Thymus (tissue), 11 donors: ENCODE results near the gene ELOVL7. TPM values are rescaled to one million over a fixed set of nuclear protein-coding genes. Genes with fewer than 3 reads are reported as not detected.
"Not testable (repeated sequence)": the region's sequence is repeated elsewhere in the genome, so short reads cannot be mapped to it uniquely, and the experiment has no call there.

Experiments used
- DNase-seq, 9 donors: peaks; one replicate each; pipeline ENCODE4 v3.0.0-alpha.2; 2013; ENCODE audit warnings: low spot score in 9 of 9, low read depth in 6 of 9, missing footprints in 1 of 9
- H3K27ac ChIP-seq, 2 donors: one replicate each; pipeline ENCODE4 v1.5.1; 2013; ENCODE audit warnings: control low read depth in 1 of 2, low read depth in 1 of 2, low read length in 1 of 2, mild to moderate bottlenecking in 1 of 2, moderate library complexity in 1 of 2
- H3K27me3 ChIP-seq, 2 donors: one replicate each; pipeline ENCODE4 v1.5.1; 2013; ENCODE audit warnings: low read length in 1 of 2; ENCODE audit not compliant: control insufficient read depth in 2 of 2, insufficient read depth in 1 of 2
- H3K36me3 ChIP-seq, 2 donors: one replicate each; pipeline ENCODE4 v1.5.1; 2013; ENCODE audit warnings: low read length in 1 of 2, mild to moderate bottlenecking in 1 of 2, moderate library complexity in 1 of 2; ENCODE audit not compliant: control insufficient read depth in 2 of 2, insufficient read depth in 2 of 2
- H3K4me1 ChIP-seq, 2 donors: one replicate each; pipeline ENCODE4 v1.5.1; 2013; ENCODE audit warnings: low read length in 2 of 2; ENCODE audit not compliant: control insufficient read depth in 2 of 2, insufficient read depth in 2 of 2
- H3K4me3 ChIP-seq, 2 donors: one replicate each; pipeline ENCODE4 v1.5.1; 2013; ENCODE audit warnings: low read length in 2 of 2, control low read depth in 1 of 2, mild to moderate bottlenecking in 1 of 2
- H3K9me3 ChIP-seq, 2 donors: one replicate each; pipeline ENCODE4 v1.5.1; 2013; ENCODE audit warnings: low read length in 1 of 2, mild to moderate bottlenecking in 1 of 2; ENCODE audit not compliant: control insufficient read depth in 2 of 2, insufficient read depth in 1 of 2
- WGBS: extraction: QIAGEN DNeasy Blood & Tissue Kit; methylation state at CpG from one replicate; pipeline ENCODE4 v1.1.7; 2013; 5-methylcytosine and 5-hydroxymethylcytosine counted together
- polyA plus RNA-seq: library from polyadenylated mRNA; stranded (reverse); fragments of 200-250 nt; gene quantifications from one replicate; pipeline ENCODE4 v1.2.3, GENCODE V29; 2013
- total RNA-seq: library from RNA; stranded (reverse); fragments of 120-200 nt; gene quantifications from one replicate; pipeline ENCODE4 v1.2.4, GENCODE V29; 2013
- donor health status: healthy.

ELOVL7 gene
- total and polyA plus RNA-seq, 2 donors, result 0.47 to 5.4 TPM

DNA sequence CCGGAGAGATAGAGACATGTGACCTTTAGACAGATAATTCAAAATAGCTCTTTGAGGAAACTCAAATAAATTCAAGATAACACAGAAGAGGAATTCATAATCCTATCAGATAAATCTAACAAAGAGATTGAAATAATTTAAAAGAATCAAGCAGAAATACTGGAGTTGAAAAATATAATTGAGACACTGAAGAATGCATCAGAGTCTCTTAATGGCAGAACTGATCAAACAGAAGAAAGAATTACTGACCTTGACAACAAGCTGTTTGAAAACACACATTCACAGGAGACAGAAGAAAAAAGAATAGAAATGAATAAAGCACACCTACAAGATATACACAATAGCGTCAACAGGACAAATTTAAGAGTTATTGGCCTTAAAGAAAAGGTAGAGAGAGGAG lies 103.7 kb downstream of the ELOVL7 start:
- Histone ChIP-seq H3K27me3 (no peaks in the 10 kb centered on the region), H3K27ac (no peak overlapping the region), H3K4me3 (no peak overlapping the region), H3K4me1 (no peaks in the 10 kb centered on the region), H3K9me3 (peaks cover 0 to 8% of the 10 kb centered on the region in 2 donors), H3K36me3 (no peaks in the 10 kb centered on the region)
- no peak for DNase-seq
- 93% methylated on average over 2 of the region's 2 CpGs for WGBS

DNA sequence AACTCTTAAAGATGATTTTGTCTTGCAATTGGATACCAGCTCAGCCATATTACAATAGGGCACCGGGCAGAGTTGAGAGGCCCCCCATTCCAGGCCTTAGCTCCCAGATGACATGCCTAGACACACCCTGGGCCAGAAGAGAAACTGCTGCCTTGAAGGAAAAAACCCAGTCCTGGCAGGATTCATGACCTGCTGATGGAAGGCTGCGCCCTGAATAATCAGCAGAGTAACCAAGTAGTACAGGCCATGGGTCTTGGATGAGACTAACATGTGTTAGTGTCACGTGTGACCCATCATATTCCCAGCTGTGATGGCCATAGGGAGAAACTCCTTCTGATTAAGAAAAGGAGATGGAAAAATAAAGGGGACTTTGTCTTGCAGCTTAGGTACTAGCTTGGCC lies 105.1 kb downstream of the ELOVL7 start:
- H3K27me3 ChIP-seq, result no peaks in the 10 kb centered on the region
- H3K27ac ChIP-seq, result no peak overlapping the region
- WGBS, result 78% methylated on average over 3 of the region's 3 CpGs
- H3K4me1 ChIP-seq, result no peaks in the 10 kb centered on the region
- H3K4me3 ChIP-seq, result no peak overlapping the region
- H3K36me3 ChIP-seq, result no peaks in the 10 kb centered on the region
- DNase-seq, result no peak
- H3K9me3 ChIP-seq, result peaks cover 0 to 8% of the 10 kb centered on the region in 2 donors

DNA sequence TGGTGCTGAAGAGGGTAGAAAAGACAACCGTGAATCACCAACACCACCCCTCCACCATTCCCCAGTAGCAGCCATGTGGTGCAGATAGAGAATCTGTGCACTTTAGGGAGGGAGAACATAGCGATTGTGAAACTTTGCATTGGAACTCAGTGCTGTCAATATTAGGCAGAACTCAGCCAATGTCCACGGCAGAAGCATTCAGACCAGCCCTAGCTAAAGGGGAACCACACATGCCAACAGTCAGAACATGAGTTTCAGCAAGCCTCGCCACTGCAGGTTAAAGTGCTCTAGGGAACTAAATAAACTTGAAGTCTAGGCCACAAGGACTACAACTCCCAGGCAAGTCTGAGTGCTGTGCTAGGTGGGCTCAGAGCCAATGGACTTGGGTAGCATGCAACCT lies 105.6 kb downstream of the ELOVL7 start:
- no peak overlapping the region for H3K27ac ChIP-seq
- H3K36me3 ChIP-seq, result no peaks in the 10 kb centered on the region
- H3K9me3 ChIP-seq, result peaks cover 0 to 8% of the 10 kb centered on the region in 2 donors
- WGBS, result 79% methylated on average over 4 of the region's 4 CpGs
- DNase-seq, result peak in 2 of 9 donors; percentile 1 to 6
- no peaks in the 10 kb centered on the region for H3K27me3 ChIP-seq
- H3K4me3 ChIP-seq, result no peak overlapping the region
- no peaks in the 10 kb centered on the region for H3K4me1 ChIP-seq

DNA sequence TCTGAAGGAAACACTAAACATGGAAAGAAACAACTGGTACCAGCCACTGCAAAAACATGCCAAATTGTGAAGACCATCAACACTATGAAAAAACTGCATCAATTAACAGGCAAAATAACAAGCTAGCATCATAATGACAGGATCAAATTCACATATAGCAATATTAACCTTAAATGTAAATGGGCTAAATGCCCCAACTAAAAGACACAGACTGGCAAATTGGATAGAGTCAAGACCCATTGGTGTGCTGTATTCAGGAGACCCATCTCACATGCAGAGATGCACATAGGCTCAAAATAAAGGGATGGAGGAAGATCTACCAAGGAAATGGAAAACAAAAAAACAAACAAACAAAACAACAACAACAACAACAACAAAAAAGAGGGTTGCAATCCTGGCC lies 113.2 kb downstream of the ELOVL7 start:
- DNase-seq, H3K36me3 ChIP-seq, H3K27ac ChIP-seq, H3K9me3 ChIP-seq, H3K4me1 ChIP-seq, H3K27me3 ChIP-seq, H3K4me3 ChIP-seq: not testable (repeated sequence)

DNA sequence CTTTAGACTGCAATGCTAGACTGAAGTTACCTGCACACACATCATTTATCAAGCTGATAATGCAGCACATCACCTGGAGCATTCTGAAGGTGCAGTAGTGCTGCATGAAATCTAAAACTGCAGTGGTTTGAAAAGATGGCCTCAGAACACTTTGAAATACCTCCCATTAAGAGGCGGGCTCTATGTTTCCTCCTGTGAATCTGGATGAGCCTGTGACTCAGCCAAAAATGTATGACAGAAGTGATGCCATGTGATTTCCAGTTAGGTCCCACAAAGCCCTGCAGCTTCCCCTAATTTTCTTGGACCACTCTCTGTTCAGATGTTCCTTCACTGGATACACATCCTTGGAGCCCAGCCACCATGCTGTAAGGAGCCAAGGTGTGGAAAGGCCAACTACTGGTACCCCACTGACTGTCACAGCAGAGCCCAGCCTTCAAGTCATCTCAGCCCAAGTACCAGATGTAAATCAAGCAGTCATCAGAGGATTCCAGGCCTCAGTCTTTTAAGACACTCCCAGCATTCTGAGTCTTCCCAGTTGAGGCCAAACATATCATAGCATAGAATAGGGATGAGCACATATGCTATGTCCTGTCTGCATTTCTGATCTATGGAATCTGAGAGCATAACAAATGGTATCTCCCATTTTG lies 116.9 kb downstream of the ELOVL7 start:
- no peak for DNase-seq
- Histone ChIP-seq H3K4me1 (no peaks in the 10 kb centered on the region), H3K27ac (no peak overlapping the region), H3K36me3 (no peaks in the 10 kb centered on the region), H3K27me3 (no peaks in the 10 kb centered on the region), H3K4me3 (no peak overlapping the region), H3K9me3 (no peaks in the 10 kb centered on the region)
- WGBS, result 89% methylated on average over 1 of the region's 1 CpG

DNA sequence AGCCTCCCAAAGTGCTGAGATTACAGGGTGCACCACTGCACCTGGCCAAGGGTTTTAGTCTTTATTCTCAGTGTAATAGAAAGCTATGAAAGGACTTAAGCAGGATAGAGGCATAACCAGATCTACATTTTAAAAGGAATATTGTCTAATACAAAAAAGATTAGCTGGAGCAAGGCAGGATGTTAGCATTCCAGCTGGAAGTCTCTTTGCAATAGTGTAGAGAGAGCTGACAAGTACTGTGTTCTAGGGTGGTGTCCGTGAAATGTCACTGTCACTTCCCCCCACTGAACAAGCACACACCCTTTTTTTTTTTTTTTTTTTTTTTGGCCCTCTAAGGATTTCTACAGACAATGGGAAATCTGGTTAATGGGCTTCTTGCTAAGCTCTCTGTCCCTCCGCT lies 119.9 kb downstream of the ELOVL7 start:
- DNase-seq, result no peak
- Histone ChIP-seq H3K36me3 (no peaks in the 10 kb centered on the region), H3K27ac (no peak overlapping the region), H3K4me3 (no peak overlapping the region), H3K9me3 (no peaks in the 10 kb centered on the region), H3K27me3 (no peaks in the 10 kb centered on the region), H3K4me1 (no peaks in the 10 kb centered on the region)
- WGBS, result 93% methylated on average over 2 of the region's 2 CpGs

DNA sequence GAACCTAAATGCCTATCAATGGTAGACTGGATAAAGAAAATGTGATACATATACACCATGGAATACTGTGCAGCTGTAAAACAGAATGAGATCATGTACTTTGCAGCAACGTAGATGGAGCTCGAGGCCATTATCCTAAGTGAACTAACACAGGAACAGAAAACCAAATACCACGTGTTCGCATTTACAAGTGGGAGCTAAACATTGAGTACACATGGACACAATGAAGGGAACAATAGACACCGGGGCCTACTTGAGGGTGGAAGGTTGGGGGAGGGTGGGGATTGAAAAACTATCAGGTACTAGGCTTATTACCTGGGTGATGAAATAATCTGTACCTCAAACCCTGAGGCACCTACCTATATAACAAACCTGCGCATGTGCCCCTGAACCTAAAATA lies 121.7 kb downstream of the ELOVL7 start:
- no peaks in the 10 kb centered on the region for H3K9me3 ChIP-seq
- WGBS, result 94% methylated on average over 6 of the region's 6 CpGs
- H3K27ac ChIP-seq, result no peak overlapping the region
- DNase-seq, result no peak
- no peaks in the 10 kb centered on the region for H3K4me1 ChIP-seq
- H3K27me3 ChIP-seq, result no peaks in the 10 kb centered on the region
- no peak overlapping the region for H3K4me3 ChIP-seq
- H3K36me3 ChIP-seq, result no peaks in the 10 kb centered on the region

DNA sequence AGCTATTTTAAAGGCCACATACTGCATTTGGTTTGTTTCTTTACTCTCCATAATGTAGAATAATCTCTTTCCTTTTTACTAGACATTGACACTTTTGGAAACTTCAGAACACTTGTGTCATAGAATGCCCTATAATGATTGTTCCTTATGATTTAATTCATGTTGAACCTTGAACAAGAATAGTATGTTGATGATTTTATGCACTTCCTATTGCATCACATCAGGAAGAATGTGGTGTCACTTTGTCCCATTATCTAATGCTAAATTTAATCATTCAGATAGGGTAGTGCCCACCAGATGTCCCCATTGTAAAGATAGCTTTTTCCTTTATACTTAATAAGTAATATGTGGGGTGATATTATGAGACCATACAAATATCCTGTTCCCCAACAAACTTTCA lies 124.7 kb downstream of the ELOVL7 start:
- no peak overlapping the region for H3K4me3 ChIP-seq
- H3K27me3 ChIP-seq, result no peaks in the 10 kb centered on the region
- no peaks in the 10 kb centered on the region for H3K36me3 ChIP-seq
- DNase-seq, result no peak
- peaks cover 0 to 3% of the 10 kb centered on the region in 2 donors for H3K9me3 ChIP-seq
- no peak overlapping the region for H3K27ac ChIP-seq
- H3K4me1 ChIP-seq, result no peaks in the 10 kb centered on the region

DNA sequence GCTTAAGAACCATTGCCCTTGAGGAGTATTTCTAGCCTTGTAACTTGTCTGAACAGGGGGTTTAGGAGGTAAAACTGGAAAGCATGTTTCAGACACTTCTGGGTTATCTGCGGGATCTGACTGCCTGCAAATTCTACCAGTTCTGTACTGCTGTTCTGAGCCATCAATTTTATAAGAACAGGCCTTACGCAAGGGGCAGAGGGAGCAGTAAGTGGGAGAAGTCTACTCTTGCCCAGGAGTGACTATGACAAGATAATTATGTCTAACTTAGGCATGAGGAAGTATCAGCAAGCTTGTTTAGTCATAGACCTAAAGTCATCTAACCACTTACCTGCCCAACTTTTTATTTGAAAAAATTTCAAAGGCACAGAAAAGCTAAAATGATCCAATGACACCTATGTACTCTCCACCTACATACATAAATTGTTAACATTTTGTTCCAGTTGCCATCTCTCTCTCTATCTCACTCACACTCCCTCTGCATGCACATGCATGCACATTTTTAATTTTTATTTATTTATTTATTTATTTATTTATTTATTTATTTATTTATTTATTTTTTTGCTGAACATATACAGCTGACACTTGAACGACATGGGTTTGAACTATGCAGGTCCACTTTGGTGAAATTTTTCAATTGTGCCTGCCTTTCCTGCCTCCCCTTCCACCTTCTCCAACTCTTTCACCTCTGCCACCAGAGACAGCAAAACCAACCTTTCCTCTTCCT lies 125.7 kb downstream of the ELOVL7 start:
- H3K27me3 ChIP-seq, result no peaks in the 10 kb centered on the region
- no peak overlapping the region for H3K4me3 ChIP-seq
- peaks cover 0 to 3% of the 10 kb centered on the region in 2 donors for H3K9me3 ChIP-seq
- no peak overlapping the region for H3K27ac ChIP-seq
- no peak for DNase-seq
- no peaks in the 10 kb centered on the region for H3K36me3 ChIP-seq
- 96% methylated on average over 3 of the region's 3 CpGs for WGBS
- no peaks in the 10 kb centered on the region for H3K4me1 ChIP-seq
